ENCODE data around the gene WASF2. TPM values are rescaled to one million over a fixed set of nuclear protein-coding genes. Genes with fewer than 3 reads are reported as not detected.

Gene WASF2
- total RNA-seq, 1 donor from 2014 or later, result 156 TPM

- Histone ChIP-seq H3K36me3 (peaks cover 8% of the 10 kb centered on the region), H3K4me3 (no peak overlapping the region), H3K27ac (no peak overlapping the region), H3K9me3 (no peaks in the 10 kb centered on the region), H3K27me3 (no peaks in the 10 kb centered on the region), H3K4me1 (peaks cover 17% of the 10 kb centered on the region)
- intact Hi-C loops (cut with DNase I), result loop anchor here (10.0 kb wide), 1 partner anchor 69 kb away; the partner anchor contains the start of gene AHDC1
- ATAC-seq (no peak), DNase-seq (no peak)
- TF ChIP-seq CTCF (IDR thresholded peaks at IDR 0.05), result no peak
These were observed 45.4 kb upstream of the WASF2 start for GRCh38 chr1:27535386-27535785.

DNA sequence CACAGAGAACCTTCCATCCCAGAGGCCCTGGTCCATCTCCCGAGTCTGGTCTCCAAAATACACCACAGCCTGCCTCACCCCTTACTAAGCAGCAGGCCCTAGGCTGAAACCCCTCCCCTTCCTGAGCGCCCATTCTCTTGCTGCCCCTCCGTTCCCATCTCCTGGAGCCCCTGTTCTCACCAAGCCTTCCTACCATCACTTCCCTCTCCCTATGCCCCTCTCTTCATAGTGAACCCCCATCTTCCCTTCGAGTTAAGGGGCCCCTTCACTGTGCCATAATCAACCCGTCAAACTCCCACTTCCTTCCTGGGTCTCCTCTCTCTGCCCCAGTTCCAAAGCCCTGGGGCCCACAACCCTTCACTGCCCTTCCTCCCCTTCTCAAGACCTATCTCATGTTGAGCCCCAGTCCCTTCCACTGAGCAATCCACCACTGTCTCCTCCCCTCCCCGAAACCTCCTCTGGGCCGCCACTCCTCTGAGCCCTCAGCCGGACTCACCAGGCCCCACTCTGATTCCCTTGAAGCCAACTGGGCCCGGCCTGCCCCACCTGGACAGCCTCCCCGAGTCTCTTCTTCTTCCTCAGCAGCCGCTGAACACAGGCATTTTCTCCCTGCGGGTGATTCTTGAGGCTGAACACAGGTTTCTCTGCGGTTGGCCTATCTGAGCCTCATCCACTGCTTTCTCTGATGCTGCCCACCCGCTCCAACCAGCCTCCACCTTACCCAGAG is 42.2 kb upstream of the WASF2 start:
- ATAC-seq (no peak), DNase-seq (no peak)
- H3K27ac ChIP-seq, result no peak overlapping the region
- H3K36me3 ChIP-seq, result peaks cover 8% of the 10 kb centered on the region
- no peak overlapping the region for H3K4me3 ChIP-seq
- intact Hi-C loops (cut with DNase I), result loop anchor here (10.0 kb wide), 1 partner anchor 73 kb away; the partner anchor contains the start of gene AHDC1
- H3K27me3 ChIP-seq, result no peaks in the 10 kb centered on the region
- no peaks in the 10 kb centered on the region for H3K9me3 ChIP-seq
- TF ChIP-seq CTCF (IDR thresholded peaks at IDR 0.05), result no peak
- H3K4me1 ChIP-seq, result peaks cover 32% of the 10 kb centered on the region

DNA sequence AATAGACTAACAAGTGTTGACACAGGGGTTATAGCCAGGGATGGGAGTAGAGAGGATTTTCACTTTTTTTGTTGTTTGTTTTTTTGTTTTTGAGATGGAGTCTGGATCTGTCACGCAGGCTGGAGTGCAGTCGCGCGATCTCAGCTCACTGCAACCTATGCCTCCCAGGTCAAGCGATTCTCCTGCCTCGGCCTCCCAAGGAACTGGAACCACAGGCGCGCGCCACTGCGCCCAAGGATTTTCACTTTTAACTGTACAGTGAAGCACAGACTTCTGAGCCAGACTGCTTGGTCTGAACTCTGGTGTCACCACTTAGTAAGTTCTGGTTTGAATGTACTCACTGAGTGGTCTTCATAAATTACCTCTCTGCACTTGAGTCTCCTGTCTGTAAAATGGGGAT is 40.2 kb upstream of the WASF2 start:
- no peaks in the 10 kb centered on the region for H3K9me3 ChIP-seq
- no peaks in the 10 kb centered on the region for H3K27me3 ChIP-seq
- H3K27ac ChIP-seq, result peak overlapping the region; percentile 84
- peaks cover 8% of the 10 kb centered on the region for H3K36me3 ChIP-seq
- no peak overlapping the region for H3K4me3 ChIP-seq
- intact Hi-C loops (cut with DNase I), result loop anchor here (10.0 kb wide), 1 partner anchor 75 kb away; the partner anchor contains the start of gene AHDC1
- ATAC-seq (no peak), DNase-seq (no peak)
- no peak for TF ChIP-seq CTCF (IDR thresholded peaks at IDR 0.05)
- H3K4me1 ChIP-seq, result peaks cover 37% of the 10 kb centered on the region

DNA sequence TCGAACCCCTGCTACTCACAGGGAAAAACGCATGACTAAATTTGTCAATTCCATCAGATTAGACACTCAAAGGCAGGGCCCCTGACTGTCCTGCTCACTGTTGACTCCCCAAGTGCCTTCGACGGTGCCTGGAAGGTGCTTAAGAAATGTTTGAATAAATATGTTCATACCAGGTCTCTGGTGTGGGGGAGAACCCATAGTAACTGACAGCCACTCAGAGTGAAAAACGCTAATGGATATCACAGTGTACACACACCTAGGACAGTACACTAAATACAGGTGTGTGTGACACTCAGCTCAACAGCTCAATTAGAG is 39.7 kb upstream of the WASF2 start:
- Histone ChIP-seq H3K27me3 (no peaks in the 10 kb centered on the region), H3K27ac (peak overlapping the region; percentile 84), H3K4me1 (peaks cover 42% of the 10 kb centered on the region), H3K9me3 (no peaks in the 10 kb centered on the region), H3K4me3 (no peak overlapping the region), H3K36me3 (peaks cover 8% of the 10 kb centered on the region)
- no peak for TF ChIP-seq CTCF (IDR thresholded peaks at IDR 0.05)
- DNase-seq (no peak), ATAC-seq (no peak)
- intact Hi-C loops (cut with DNase I), result loop anchor here (10.0 kb wide), 1 partner anchor 75 kb away; the partner anchor contains the start of gene AHDC1

DNA sequence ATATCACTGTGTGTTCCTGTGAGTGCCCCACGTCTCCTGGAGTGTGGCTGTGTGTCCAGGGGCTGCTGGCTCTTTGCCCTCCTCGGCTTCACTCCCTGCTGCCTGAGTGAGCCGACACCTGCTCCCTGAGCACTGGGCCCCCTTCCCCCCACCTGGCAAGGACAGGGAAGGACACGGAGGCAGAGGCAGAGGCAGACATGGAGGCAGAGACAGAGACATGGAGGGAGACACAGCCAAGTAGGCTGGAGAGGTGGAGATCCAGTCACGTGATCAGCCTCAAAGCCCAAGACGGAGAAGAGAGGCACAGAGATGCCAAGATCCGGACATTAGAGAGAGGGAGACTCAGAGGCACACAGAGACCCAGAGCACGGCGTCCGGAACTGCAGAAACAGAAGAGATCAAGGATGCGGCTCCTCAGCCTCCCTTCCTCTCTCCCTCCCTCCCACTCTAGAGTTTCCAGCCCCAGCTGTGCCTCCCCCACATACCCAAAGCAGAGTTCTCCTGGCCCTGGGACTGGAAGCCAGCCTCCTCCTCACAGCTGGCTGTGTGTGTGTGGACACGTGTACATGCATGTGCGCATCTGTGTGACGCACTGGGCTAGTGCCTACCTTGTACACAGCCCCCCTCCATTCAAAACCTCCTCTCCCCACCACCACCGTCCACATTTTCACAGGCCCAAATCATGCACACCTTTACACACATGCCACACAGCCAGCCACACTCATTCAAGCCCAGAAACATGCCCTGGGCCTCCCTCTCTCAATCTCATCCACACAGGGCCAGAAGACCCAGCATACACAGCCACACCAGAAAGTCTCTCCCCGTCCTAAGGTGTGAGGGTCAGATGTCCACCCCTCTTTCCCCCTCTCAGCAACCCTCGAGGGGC is 39.1 kb upstream of the WASF2 start:
- peaks cover 3% of the 10 kb centered on the region for H3K36me3 ChIP-seq
- ATAC-seq (peak; percentile 27), DNase-seq (no peak)
- H3K27ac ChIP-seq, result peak overlapping the region; percentile 84
- peak overlapping the region; percentile 56 for H3K4me3 ChIP-seq
- H3K4me1 ChIP-seq, result peaks cover 45% of the 10 kb centered on the region
- no peaks in the 10 kb centered on the region for H3K27me3 ChIP-seq
- intact Hi-C loops (cut with DNase I), result no loop called here
- H3K9me3 ChIP-seq, result no peaks in the 10 kb centered on the region
- no peak for TF ChIP-seq CTCF (IDR thresholded peaks at IDR 0.05)
